WTC11 (cell line): ENCODE measurements around the gene MPP2.

Experiments used
- CREB1 ChIP-seq: sonication (generic); formaldehyde crosslinking; IDR thresholded peaks from 2 replicates; pipeline ENCODE4 v1.8.0; 2023; ENCODE audit warnings: mild to moderate bottlenecking, missing genetic modification reagents
- MYBL2 ChIP-seq: sonication (generic); formaldehyde crosslinking; IDR thresholded peaks from 2 replicates; pipeline ENCODE4 v1.8.1; 2023; ENCODE audit warnings: mild to moderate bottlenecking, moderate library complexity, missing genetic modification reagents
- NFYB ChIP-seq: sonication (generic); formaldehyde crosslinking; conservative IDR thresholded peaks from 2 replicates; pipeline ENCODE4 v1.8.0; 2022; ENCODE audit warnings: low read depth, missing genetic modification reagents
- RELA ChIP-seq: sonication (generic); formaldehyde crosslinking; IDR thresholded peaks from 2 replicates; pipeline ENCODE4 v1.8.1; 2022; ENCODE audit warnings: missing genetic modification reagents, mild to moderate bottlenecking, borderline replicate concordance
- ZNF219 ChIP-seq: sonication (generic); formaldehyde crosslinking; IDR thresholded peaks from 2 replicates; pipeline ENCODE4 v1.8.0; 2023; ENCODE audit warnings: missing genetic modification reagents, mild to moderate bottlenecking, borderline replicate concordance
- TF ChIP-seq, protein P1 (sequence below): fragments of 200-600 bp; IDR thresholded peaks from 2 replicates; pipeline ENCODE4 v1.8.0; 2022; ENCODE audit warnings: antibody characterized with exemption
- TF ChIP-seq, protein P2 (sequence below): sonication (generic); formaldehyde crosslinking; IDR thresholded peaks from 2 replicates; pipeline ENCODE4 v1.8.0; 2022; ENCODE audit warnings: mild to moderate bottlenecking, missing genetic modification reagents
- TF ChIP-seq, protein P3 (sequence below): sonication (generic); formaldehyde crosslinking; IDR thresholded peaks from 2 replicates; pipeline ENCODE4 v1.8.0; 2022; ENCODE audit warnings: mild to moderate bottlenecking, missing genetic modification reagents
- TF ChIP-seq, protein P4 (sequence below): sonication (generic); formaldehyde crosslinking; IDR thresholded peaks from 2 replicates; pipeline ENCODE4 v1.8.0; 2022; ENCODE audit warnings: mild to moderate bottlenecking, missing genetic modification reagents
- TF ChIP-seq, protein P5 (sequence below): sonication (generic); formaldehyde crosslinking; IDR thresholded peaks from 2 replicates; pipeline ENCODE4 v1.8.1; 2023; ENCODE audit warnings: mild to moderate bottlenecking, missing genetic modification reagents, moderate library complexity

DNA sequence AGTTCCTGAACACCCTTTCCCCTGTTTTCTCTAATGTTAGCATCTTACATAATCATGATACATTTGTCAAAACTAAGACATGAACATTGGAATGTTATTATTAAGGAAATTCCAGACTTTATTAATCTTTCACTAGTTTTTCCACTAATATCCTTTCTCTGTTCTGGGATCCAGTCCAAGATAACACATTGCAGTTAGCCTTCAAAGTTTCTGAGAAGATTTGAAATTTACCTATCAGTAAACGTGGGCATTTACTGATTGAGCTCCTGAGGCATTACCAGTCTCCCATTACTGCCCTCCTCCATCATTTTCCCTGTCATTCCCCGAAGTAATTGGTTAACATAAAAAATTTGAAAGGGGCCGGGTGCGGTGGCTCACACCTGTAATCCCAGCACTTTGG, 66.1 kb downstream of the MPP2 start:
- TF ChIP-seq ZNF219 (CRISPR knock-in tag), result no peak
- TF ChIP-seq, protein P1, sequence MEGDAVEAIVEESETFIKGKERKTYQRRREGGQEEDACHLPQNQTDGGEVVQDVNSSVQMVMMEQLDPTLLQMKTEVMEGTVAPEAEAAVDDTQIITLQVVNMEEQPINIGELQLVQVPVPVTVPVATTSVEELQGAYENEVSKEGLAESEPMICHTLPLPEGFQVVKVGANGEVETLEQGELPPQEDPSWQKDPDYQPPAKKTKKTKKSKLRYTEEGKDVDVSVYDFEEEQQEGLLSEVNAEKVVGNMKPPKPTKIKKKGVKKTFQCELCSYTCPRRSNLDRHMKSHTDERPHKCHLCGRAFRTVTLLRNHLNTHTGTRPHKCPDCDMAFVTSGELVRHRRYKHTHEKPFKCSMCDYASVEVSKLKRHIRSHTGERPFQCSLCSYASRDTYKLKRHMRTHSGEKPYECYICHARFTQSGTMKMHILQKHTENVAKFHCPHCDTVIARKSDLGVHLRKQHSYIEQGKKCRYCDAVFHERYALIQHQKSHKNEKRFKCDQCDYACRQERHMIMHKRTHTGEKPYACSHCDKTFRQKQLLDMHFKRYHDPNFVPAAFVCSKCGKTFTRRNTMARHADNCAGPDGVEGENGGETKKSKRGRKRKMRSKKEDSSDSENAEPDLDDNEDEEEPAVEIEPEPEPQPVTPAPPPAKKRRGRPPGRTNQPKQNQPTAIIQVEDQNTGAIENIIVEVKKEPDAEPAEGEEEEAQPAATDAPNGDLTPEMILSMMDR, result no peak
- TF ChIP-seq NFYB (CRISPR knock-in tag), result no peak
- no peak for TF ChIP-seq MYBL2
- TF ChIP-seq, protein P2, sequence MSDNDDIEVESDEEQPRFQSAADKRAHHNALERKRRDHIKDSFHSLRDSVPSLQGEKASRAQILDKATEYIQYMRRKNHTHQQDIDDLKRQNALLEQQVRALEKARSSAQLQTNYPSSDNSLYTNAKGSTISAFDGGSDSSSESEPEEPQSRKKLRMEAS (CRISPR knock-in tag), result no peak
- TF ChIP-seq, protein P3, sequence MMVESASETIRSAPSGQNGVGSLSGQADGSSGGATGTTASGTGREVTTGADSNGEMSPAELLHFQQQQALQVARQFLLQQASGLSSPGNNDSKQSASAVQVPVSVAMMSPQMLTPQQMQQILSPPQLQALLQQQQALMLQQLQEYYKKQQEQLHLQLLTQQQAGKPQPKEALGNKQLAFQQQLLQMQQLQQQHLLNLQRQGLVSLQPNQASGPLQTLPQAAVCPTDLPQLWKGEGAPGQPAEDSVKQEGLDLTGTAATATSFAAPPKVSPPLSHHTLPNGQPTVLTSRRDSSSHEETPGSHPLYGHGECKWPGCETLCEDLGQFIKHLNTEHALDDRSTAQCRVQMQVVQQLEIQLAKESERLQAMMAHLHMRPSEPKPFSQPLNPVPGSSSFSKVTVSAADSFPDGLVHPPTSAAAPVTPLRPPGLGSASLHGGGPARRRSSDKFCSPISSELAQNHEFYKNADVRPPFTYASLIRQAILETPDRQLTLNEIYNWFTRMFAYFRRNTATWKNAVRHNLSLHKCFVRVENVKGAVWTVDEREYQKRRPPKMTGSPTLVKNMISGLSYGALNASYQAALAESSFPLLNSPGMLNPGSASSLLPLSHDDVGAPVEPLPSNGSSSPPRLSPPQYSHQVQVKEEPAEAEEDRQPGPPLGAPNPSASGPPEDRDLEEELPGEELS (CRISPR knock-in tag), result no peak
- no peak for TF ChIP-seq CREB1
- TF ChIP-seq, protein P4, sequence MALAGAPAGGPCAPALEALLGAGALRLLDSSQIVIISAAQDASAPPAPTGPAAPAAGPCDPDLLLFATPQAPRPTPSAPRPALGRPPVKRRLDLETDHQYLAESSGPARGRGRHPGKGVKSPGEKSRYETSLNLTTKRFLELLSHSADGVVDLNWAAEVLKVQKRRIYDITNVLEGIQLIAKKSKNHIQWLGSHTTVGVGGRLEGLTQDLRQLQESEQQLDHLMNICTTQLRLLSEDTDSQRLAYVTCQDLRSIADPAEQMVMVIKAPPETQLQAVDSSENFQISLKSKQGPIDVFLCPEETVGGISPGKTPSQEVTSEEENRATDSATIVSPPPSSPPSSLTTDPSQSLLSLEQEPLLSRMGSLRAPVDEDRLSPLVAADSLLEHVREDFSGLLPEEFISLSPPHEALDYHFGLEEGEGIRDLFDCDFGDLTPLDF, result no peak
- TF ChIP-seq, protein P5, sequence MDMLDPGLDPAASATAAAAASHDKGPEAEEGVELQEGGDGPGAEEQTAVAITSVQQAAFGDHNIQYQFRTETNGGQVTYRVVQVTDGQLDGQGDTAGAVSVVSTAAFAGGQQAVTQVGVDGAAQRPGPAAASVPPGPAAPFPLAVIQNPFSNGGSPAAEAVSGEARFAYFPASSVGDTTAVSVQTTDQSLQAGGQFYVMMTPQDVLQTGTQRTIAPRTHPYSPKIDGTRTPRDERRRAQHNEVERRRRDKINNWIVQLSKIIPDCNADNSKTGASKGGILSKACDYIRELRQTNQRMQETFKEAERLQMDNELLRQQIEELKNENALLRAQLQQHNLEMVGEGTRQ (CRISPR knock-in tag), result no peak
- TF ChIP-seq RELA (CRISPR knock-in tag), result no peak
